ENCODE results near the gene MYLIP. TPM values are rescaled to one million over a fixed set of nuclear protein-coding genes. Genes with fewer than 3 reads are reported as not detected.
A peak's percentile ranks its signal among the peaks of the same experiment; 100 is the strongest.

The MYLIP gene
- total and polyA plus RNA-seq, 2 experiments from 2014 or later = 26.7 to 33.8 TPM

DNA sequence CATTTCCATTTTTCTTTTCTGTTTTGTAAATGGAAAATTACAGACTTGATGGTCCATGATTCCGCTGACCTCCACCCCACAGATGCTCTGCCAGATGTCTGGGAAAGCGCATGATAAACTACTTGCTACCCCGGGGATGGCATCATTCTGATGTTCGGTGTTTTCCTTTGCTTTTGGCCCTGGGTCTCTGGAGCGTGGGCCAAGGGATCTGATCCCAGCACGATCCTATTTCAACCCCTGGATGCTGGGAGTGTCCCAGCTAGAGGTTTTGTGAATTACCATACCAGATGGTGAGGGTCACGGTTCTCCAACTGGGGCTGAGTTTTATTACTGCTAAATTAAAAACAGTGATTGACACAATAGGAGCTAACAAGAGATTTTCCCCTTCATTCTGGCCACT lies 25.2 kb upstream of the MYLIP start:
- Histone ChIP-seq H3F3A (replicated peaks; ENCODE audit: low read depth) (no peaks in the 10 kb centered on the region), H3K27me3 (ENCODE audit: insufficient read depth) (no peaks in the 10 kb centered on the region), H3K36me3 (ENCODE audit: insufficient read depth) (no peaks in the 10 kb centered on the region; the same call in 1 of the 2 replicates), H3K79me2 (replicated peaks; ENCODE audit: insufficient read depth) (no peaks in the 10 kb centered on the region), H4K20me1 (replicated peaks; ENCODE audit: insufficient read depth) (no peaks in the 10 kb centered on the region), H2AFZ (peak overlapping the region; percentile 77; the same call in 1 of the 2 replicates), H3K27ac (ENCODE audit: low read depth) (no peak overlapping the region), H3K4me3 (no peak overlapping the region), H3K4me1 (ENCODE audit: insufficient read depth) (no peaks in the 10 kb centered on the region), H3K9me2 (ENCODE audit: insufficient read depth) (peaks cover under 1% of the 10 kb centered on the region; the same call in 1 of the 2 replicates), H3K4me2 (no peak overlapping the region)
- no peaks in the 10 kb centered on the region; the same call in 2 of the 3 replicates for H3K36me3 Mint-ChIP-seq (ENCODE audit: low read depth)
- TF ChIP-seq POLR2AphosphoS5 (IDR thresholded peaks at IDR 0.05; ENCODE audit: low read depth) (no peak), CREB1 (CRISPR knock-in tag; IDR thresholded peaks at IDR 0.05; ENCODE audit: low read depth) (no peak), ZNF462 (CRISPR knock-in tag; IDR thresholded peaks at IDR 0.05) (no peak), CTCF (conservative IDR thresholded peaks at IDR 0.05; ENCODE audit: low read depth in 2 of 2) (no peak), JUNB (IDR thresholded peaks at IDR 0.05; ENCODE audit: unreplicated experiment) (no peak), ETS1 (IDR thresholded peaks at IDR 0.05) (no peak), NANOG (IDR thresholded peaks at IDR 0.05; ENCODE audit: borderline replicate concordance) (no peak), ZNF331 (CRISPR knock-in tag; IDR thresholded peaks at IDR 0.05; ENCODE audit: low read depth) (no peak), STAT1 (IDR thresholded peaks at IDR 0.05; ENCODE audit: unreplicated experiment) (no peak), REST (IDR thresholded peaks at IDR 0.05; ENCODE audit: unreplicated experiment) (no peak), ZNF114 (CRISPR knock-in tag; IDR thresholded peaks at IDR 0.05) (no peak), EZH2phosphoT487 (IDR thresholded peaks at IDR 0.05; ENCODE audit: unreplicated experiment) (no peak), EZH2 (IDR thresholded peaks at IDR 0.05; ENCODE audit: low read depth, unreplicated experiment) (no peak)
- H3K4me1 Mint-ChIP-seq = no peaks in the 10 kb centered on the region
- H3K4me3 Mint-ChIP-seq = no peak overlapping the region
- H3K9me3 Mint-ChIP-seq = peaks cover 9% of the 10 kb centered on the region; the same call in 2 of the 3 replicates
- ATAC-seq (no peak), DNase-seq (ENCODE audit: low spot score) (no peak)
- H3K27ac Mint-ChIP-seq = no peak overlapping the region
- H3K27me3 Mint-ChIP-seq (ENCODE audit: insufficient read depth, low read depth, poor library complexity) = peaks cover 2% of the 10 kb centered on the region
